GM18907 (cell line): ENCODE data around the gene TP53AIP1.

Experiments
- ATAC-seq: cut with Tn5 transposase; IDR thresholded peaks from one replicate; pipeline ENCODE4 v1.9.1; 2021; ENCODE audit warnings: mild to moderate bottlenecking, moderate library complexity; ENCODE audit not compliant: unreplicated experiment

Gene TP53AIP1, protein sequence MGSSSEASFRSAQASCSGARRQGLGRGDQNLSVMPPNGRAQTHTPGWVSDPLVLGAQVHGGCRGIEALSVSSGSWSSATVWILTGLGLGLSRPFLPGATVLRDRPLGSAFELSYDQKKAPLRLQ

DNA sequence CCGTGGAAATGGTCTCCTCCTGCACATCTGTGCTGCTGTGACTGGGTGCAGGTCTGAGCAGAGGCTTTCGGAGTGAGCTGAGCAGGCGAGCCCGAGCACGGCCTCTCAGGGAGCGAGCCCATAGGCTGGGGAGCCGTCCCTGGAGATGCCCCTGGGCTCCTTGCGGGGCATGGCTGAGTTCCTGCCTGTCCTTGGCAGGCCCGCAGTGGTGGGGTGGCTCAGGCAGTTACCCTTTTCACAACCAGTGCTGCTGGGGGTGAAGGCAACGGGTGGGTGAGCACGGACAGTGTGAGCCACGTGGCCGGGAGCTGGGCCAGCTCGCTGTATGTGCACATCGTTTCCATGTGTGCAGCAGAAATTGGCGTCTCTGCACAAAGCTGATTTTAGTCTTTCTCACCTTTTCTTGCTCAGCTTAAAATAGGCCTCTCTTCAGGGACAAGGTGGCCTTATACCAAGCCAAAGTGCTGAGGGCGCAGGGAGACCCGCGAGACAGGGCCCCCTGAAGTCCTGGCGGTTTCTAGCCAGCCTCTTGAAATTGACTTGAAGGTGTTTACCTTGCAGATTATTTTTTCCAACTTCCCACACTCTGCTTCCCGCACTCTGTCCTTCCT lies at the start of gene TP53AIP1:
Gene TP53AIP1 (minus strand): TSS at position 55 of the 611 bp plus-strand sequence. CDS start 5,053 bp downstream, outside the sequence.
- no peak for ATAC-seq

DNA sequence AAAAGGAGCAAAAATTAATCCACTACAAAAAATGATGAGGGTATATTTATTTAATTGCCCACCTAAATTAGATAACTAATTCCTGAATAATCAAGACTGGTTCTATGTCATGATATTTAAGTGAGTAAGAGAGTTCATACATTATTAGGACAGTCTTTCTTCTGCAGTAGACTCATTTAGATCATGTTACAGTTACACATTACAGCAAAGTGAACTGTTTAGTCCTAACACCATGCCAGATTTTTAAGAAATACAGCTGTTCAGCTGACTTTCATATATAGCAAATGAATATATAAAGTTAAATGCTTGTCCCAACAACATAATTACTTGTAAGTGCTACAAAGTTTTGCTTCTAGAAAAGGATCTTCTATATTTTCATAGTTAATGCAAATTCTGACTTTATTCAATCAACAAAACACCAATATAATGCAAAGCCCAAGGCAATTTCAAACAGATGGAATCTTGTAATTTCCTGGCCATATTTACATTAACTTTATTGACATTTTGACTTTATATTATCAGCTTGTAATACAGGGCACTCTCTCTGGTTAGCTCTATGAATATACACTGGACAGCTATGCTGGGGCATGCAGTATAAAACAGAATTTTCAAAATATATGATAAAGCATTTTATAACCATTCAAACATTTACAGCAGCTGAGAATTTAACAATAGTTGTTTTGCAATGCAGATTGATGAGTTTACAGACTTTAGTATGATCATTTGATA lies 45.7 kb upstream of the TP53AIP1 start:
- no peak for ATAC-seq

DNA sequence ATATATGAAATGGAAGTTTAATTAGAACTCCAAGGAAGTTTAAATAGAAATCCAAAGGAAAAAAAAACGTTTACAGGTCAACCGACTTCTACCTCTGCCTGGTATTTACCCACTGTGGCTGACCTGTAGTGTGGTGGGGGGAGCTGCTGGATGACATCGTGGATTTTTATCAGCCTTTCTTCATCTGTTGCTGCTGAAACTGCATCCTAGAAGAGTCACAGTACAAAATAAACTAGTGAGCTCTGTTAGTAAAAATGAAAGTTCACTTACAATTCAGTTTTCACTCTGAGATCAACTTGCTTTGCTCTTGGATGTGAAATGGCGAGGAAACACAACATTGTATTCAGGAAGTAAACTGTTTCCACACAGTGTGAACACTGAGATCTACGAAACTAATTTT lies 43.2 kb upstream of the TP53AIP1 start:
- ATAC-seq = no peak

DNA sequence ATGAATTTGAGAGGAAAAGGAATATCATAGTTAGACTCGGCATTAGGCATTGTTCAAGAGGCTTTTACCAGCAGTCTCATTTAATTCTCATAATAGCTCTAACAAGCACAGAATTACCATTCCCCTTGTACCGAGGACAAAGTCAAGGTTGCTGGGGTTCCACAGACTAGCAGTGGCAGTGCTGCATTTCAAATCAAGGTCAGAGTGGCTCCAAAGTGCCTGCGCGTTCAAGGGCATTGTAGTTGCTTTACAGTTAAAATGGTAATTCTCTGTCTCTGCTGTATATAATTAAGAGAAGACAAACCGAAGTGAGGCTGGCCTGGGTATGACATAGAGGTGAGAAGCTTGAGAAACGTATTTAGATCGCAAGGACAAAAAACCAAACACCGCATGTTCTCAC lies 40.4 kb upstream of the TP53AIP1 start:
- ATAC-seq = no peak

DNA sequence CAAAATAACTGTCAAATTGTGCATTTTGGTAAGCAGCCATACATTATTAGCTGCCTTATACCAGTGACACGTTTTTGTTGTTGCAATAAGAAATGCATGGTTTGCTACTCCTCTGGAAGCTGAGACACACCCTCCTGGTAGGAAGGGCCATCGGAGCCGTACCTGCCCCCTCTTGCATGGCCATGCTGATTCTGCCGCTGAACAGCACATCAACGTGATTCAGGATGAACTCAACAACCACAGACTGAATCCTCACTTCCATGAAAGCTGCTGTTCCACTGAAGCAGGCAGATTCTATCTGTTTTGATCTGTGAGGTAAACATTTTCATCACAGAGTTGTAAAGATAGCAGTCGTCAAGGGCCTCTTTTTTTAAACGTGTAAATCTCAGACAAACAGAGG lies 38.6 kb upstream of the TP53AIP1 start:
- no peak for ATAC-seq

DNA sequence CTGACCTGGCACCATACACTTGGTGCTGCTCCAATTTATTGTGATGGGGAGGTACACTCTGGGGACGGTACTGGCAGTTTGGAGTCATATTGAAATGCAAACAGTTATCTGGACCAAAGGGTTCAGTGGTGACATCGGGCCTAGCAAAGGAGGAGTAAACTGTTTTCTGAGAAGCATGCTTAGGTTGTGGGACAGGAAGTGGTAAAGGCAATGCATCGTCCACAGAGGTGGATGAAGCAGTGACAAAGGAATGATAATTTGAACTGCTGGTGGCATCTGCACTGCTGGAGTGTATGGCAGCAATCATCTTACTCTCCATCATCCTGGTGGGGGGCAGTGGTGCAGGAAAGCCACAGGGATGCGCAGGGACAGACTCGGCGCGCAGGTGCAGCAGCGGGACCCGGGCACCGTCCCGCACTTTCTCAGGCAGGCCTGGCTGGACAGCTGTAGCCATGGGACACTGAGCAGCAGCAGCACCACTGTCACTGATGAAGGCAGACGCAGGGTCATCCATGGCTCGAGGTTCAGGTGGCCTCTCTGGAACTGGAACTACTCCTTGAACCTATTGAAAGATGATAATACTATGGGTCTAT lies 28.0 kb upstream of the TP53AIP1 start:
- ATAC-seq = no peak

DNA sequence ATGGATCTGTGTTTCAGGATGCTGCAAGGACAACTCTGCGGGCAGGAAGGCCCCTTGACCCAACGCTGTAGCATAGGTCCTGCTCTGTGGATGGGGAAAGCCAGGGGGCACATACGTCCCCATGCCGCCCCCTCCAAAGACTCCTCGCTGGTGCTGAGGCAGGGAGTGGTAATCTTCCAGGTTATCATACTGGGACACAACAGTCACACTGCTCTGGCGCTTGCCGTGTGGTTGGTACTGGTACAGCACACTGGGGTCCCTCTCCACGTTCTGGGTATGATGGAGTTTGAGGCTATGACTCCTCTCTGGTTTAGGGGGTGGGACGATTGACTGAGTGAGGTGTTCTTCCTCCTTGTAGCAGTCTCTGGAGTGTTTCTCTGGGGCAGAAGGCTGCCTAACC lies 26.2 kb upstream of the TP53AIP1 start:
- ATAC-seq = no peak

DNA sequence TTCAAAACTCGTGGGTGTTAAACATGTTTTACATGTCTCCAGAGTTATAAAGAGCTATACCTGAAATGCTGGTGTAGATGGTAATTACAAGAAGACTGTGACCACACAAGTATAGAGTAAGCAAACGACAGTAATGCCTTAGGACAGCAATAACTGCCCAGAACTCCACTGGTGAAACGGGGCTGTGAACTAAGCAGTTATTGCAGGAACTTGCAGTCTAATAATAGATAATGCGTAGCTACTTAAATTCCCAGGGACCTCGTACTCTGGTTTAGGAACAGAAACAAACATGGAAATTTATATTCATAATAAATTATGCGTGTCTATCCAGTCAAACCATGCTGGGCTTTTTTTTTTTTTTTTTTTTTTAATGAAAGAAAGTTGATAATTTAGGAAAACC lies 24.9 kb upstream of the TP53AIP1 start:
- no peak for ATAC-seq

DNA sequence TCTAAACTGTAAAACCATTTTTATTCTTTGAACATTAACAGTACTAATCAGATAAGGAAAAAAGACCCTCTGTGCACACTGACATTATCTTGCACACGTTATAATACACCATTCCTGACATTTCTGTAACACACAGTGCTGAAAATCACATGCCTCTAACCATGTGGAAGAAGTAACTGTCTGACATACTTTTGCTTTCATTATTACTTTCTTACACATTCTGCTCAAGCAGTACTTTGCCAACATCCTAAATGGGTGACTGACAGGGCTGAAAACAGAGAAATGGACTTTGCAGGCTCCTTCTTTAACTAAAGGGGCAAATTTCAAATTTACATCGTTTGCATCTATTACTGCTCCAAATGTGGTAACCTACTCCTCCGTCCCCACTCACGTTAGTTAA lies 22.8 kb upstream of the TP53AIP1 start:
- ATAC-seq = peak; percentile 97

DNA sequence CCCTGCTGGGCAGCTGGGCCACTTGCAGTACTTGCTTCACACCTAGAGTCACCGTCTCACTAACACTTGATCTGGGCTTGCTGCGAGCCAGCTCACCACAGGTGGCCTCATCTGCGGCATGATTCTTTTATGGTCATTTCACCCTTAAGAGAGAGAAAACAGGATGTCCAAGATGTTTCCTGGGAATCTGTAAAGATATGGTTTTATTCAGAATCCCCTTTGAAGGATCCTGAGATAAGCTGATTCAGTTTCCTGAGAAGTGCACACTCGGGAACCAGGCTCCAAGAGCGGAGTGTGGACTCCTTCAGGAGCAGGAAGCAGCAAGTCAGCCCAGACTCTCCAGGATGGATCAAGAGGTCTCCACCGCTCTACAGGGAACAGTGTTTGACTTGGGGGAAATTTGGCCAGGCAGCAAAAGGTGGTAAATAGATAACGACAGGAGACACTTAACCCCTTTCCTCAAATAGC lies 21.8 kb upstream of the TP53AIP1 start:
- no peak for ATAC-seq

DNA sequence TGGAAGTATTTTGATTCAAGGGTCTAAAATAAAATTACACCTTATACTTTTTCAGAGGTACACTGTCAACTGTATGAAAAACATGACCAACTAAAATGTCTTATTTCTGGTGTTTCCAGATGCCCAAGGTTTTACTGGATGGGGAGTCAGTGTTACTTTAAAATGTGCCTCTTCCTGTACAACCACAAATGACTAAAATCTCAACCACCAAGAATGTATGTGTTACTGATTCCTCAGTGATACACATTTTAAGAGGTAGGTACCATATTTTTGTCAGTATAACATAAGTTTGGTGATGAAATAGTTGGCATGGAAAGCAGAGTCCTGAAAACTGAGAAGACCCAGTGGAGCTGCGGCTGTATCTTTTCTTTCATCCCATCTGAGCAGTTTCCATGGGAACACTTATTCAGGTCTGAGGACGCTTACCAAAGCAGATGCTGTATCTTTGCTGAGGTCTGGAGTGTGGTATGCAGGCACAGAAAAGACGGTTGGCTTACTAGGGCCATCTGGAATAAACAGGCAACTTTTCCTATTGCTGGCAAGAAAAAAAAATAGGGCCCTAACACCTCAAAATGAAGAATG lies 21.2 kb upstream of the TP53AIP1 start:
- peak; percentile 44 for ATAC-seq

DNA sequence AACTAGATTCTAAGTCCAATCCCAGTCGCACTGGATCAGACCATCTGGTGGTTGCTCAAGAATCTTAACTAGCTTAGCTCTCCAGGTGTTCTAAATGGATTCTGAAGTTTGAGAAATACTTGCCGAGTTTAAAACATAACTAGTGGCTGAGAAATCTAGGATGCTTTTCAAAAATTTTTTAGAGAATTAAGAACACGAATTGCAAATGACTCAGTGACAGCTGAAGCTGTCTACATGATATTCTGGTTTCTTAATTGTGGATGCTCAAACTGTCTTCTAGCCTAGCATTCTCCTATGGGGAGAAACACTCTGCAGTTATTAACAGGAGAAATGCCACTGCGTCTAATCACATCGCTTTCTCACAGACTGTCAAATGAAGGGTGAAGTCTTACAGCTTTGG lies 20.2 kb upstream of the TP53AIP1 start:
- ATAC-seq = no peak

DNA sequence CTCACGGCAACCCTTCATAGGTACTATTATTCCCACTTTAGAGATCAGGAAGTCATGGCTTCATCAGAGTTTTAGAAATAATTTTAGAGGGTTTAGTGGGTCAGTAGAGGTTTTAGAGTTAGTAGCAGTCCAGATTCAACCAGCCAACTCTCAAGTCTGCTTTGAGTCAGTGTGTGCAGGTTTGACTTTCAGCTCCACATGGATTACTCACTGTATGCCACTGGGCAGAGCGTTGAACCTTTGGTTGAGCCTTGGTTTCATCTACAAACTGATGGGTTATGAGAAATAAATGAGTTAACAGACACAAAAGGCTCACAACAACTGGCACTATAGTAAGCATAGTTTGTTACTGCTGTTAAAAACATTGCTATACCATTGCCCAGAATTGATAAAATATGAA lies 19.0 kb upstream of the TP53AIP1 start:
- no peak for ATAC-seq

DNA sequence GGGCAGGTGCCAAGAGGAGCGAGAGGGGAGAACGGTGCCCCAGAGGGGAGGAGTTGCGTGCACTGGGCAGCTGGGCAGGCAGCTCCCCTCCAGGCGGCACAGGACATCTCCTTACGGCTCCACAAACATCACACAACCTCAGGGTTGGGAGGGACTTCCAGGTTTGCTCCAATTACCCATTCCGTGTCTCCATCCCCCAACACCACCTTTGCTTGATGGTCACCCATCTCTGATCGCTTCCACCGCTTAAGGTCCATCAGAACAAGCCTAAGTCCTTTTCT lies 14.5 kb upstream of the TP53AIP1 start:
- no peak for ATAC-seq

DNA sequence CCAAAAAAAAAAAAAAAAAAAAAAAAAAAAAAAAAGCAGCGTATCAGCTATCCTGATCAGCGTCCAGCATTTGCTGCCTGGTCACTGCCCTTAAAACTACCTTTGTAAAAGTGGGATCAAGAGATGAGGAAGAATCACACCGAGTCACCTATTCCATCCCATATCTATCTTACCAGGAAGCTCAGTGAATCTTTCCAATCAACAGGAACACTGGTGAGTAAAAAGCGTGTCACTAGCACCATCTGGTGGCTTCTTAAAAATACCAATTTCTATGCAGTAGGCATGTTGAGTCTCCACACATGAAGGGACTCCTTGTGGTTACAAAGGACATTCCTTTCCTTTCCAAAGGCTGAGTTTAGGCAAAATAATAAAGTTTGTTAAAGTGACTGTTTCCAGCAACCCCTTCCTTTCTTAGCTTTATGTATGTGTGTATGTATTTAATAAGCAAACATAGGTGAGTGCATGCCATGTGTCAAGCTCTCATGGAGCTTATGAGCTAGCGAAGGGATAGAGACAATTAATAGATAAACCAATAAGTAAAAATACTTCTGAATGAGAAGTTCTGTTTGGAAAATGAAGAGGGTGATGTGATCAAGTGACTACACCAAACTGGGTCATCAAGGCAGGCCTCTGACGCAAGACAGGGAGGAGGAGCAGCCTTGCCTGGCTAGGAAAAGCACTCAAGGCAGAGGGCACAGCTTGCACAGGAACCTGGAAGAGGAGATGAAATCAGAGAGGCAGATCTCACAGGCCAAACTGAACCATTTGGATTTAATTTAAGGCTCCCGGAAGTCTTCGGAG lies 13.9 kb upstream of the TP53AIP1 start:
- no peak for ATAC-seq

DNA sequence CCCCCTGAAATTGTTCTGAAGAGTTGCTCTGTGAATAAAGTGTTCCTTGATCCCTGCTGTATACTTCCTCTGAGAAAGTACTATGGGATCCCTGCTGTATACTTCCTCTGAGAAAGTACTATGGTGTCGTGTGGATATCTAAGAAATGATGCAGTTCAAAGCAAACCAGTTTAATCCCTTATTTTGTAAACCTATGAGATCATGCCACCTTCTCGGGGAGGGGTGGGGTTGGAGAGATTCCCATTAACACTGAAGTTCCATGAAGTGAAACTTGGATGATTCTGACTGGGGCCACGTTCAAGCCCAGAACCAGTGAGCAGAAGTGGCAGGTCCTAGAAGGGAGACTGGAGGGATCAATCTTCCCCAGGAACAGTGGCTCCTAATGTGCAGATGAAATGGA lies 13.0 kb upstream of the TP53AIP1 start:
- ATAC-seq = no peak

DNA sequence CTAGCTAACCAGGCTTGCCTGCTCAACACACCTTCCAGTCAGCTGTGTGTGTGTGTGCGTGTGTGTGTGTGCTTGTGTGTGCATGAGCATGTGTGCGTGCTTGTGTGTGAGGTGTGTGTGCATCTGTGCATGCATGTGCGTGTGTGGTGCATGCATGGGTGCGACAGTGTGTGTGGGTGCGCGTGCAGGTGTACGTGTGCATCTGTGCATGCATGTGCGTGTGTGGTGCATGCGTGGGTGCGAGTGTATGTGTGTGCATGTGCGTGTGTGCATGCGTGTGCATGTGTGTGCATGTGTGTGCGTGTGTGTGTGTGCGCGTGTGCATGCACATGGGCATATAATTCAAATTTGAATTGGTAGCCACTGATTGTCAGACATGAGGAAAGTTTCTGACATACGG lies 10.5 kb upstream of the TP53AIP1 start:
- no peak for ATAC-seq

DNA sequence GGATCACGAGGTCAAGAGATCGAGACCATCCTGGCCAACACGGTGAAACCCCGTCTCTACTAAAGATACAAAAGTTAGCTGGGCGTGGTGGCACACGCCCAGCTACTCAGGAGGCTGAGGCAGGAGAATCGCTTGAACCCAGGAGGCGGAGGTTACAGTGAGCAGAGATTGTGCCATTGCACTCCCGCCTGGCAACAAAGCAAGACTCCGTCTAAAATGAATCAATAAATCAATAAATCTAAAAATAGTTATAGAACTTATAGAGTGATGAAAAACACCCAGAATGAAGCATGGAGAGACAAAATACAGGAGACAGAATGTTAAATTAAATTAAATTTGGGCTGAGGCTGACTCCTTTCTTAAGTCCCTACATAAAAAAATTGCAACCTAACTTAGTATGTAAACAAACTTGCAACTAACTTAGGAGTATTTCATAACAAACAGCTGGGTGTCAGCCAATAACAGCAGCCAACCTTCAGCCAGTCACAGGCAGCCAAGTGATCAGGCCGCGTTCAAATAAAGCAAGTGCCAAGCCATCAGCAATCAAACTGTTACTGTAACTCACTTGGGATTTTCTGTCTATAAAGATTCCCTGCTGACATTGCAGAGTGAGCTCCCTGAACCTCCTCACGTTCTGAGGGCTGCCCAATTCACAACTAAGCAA lies 7.3 kb upstream of the TP53AIP1 start:
- no peak for ATAC-seq

DNA sequence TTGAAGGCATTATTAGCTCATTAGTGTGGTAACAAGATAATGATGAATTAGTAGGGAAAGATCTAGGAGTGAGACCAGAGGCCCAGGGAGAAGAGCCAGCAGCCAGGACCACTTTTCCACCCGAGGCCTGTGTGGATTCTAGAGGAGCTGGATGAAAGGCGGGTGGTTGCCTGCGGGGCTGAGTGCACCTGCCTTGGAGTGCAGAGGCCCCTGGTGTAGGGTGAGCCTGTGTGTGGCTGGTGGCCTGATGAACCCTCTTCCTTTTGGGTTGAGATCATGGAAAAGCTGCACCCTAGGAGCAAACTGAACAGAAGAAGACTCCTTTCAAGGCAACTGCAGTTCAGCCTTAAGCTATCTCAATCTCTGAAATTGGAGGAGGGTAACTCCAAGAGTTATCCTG lies 5.9 kb upstream of the TP53AIP1 start:
- no peak for ATAC-seq

DNA sequence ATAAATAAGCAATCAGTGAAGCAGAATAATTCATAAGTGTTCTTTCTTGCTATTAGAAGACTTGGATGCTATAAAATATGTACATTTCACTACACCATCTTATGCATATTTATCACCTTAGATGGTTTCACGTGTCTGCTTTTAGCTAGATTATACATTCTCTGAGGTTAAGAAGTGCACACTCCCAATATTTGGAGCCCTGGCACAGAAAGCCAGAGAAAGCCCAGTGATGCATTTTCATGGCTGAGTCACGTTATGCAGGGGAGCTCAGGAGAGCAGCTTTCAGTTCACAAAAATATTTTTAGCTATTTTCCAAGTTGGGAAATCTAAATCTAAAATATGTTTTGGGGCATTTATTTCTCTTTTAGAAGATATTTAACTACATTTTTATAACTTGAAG lies 5.1 kb upstream of the TP53AIP1 start:
- ATAC-seq = no peak

DNA sequence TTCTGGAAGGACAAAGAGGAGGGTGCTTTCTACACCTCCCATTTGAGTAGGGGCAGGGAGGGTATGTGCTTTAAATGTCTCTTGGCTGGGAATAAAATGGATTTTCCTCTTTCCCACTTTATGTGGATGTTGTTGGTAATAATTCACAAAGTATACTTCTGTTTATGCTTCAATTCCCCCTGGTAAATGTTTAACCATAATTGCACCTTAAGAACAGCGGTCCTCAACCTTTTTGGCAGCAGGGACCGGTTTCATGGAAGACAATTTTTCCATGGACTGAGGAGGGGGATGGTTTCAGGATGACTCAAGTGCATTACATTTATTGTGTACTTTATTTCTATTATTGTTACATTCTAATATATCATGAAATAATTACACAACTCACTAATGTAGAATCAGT lies 4.0 kb upstream of the TP53AIP1 start:
- no peak for ATAC-seq
